A673 (cell line): Measurements from ENCODE around the gene ZNF248.

Experiments
- EZH2 ChIP-seq: fragments of 200-600 bp; sonication (generic); IDR thresholded peaks from 2 replicates; pipeline ENCODE4 v1.6.1; 2017; ENCODE audit warnings: borderline replicate concordance, low read depth, mild to moderate bottlenecking, mixed read lengths, antibody characterized with exemption, low read length; ENCODE audit not compliant: poor library complexity, severe bottlenecking
- TF ChIP-seq, protein P1 (sequence below): fragments of 300-800, 200-600 bp; sonication (generic); conservative IDR thresholded peaks from 2 replicates; pipeline ENCODE4 v1.5.1; 2017; ENCODE audit warnings: low read depth, mild to moderate bottlenecking, antibody characterized with exemption, low read length, moderate library complexity, mixed read lengths

DNA sequence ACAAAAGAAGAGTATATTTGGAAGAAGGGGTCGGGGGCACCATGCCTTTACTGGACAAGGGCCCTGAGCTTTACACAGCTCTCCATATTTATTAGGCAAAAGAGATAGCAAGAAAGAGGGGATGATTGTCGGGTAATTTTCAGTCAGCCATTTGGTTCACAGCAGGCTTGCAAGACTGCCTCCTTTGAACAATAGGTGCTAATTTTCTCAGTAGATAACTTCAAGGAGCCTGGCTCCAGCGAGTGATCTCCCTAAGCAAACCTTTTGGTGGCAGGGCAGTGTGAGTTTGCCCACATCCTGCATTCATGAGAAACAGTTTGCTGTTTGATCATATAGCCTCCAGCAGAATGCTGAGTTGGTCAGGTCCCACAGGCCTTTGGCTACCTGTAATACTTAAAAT is 94.3 kb downstream of the ZNF248 start:
- TF ChIP-seq, protein P1, sequence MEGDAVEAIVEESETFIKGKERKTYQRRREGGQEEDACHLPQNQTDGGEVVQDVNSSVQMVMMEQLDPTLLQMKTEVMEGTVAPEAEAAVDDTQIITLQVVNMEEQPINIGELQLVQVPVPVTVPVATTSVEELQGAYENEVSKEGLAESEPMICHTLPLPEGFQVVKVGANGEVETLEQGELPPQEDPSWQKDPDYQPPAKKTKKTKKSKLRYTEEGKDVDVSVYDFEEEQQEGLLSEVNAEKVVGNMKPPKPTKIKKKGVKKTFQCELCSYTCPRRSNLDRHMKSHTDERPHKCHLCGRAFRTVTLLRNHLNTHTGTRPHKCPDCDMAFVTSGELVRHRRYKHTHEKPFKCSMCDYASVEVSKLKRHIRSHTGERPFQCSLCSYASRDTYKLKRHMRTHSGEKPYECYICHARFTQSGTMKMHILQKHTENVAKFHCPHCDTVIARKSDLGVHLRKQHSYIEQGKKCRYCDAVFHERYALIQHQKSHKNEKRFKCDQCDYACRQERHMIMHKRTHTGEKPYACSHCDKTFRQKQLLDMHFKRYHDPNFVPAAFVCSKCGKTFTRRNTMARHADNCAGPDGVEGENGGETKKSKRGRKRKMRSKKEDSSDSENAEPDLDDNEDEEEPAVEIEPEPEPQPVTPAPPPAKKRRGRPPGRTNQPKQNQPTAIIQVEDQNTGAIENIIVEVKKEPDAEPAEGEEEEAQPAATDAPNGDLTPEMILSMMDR: no peak
- no peak for TF ChIP-seq EZH2
